GM15510 (cell line): ENCODE results near the gene LMX1A.

Experiments
- POLR2A ChIP-seq: IDR thresholded peaks from 3 replicates; pipeline ENCODE4 v1.6.1; 2011; ENCODE audit warnings: borderline replicate concordance; ENCODE audit not compliant: insufficient read length; ENCODE audit errors: extremely low read depth

LMX1A gene

DNA sequence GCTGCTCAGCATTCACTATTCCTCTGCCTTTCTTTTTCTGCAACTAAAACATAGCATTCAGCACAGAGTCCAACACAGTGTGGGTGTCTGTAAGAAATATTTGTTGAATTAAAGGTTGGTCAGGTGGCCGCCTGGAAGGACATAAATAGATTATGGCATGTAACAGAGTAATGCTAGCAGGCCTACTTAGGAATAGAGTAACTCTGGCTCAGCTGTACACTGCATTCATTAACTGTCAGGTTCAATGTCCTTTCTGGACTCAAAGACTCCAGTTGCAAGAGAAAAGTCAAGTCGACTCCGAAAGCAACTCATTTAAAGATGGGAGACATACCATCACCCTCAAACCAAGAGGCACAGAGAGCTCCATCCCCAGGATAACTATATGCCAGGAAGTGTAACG is 116.0 kb downstream of the LMX1A start:
- TF ChIP-seq POLR2A: no peak

DNA sequence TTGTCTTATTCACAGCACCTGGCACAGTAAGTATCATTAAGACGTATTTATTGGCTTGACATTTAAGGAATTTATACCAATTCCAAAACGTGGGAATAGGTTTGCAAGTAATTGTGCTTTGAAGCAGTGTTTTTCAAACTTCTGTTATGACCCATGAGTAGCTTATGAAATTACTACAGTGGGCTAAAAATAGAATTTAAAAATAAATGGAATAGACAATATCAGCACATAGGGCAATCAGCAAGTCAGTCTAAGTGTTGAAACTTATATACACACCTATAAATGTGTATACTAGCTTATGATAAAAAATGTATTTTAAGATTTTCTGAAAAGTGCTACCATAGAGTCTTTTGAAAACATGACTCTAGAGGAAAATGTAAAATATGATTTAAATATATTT is 116.6 kb downstream of the LMX1A start:
- TF ChIP-seq POLR2A: no peak

DNA sequence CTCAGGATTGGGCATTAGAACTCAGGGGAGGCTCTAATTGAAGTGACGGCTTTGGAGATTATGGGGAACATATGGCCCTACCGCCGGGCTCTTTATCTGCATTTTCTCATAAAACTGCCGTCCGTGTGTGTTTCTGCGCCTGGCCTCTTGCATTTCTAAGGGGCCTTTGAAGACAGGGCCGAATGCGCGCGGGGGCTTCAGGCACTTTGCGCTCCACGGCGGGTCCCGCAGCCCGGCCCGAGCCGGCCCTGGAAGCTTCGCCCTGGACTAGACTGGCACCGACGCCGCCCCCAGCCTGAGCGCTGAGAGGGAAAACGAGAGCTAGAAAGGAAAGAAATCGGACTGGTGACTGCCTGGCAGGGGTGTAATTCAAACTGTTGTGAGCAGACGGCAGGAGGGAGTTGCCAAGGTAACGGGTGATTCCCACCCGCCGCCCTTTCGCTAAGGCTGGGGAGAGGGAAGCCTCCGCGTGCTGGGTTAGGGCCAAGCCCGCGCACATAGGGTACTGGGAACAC is 120.7 kb downstream of the LMX1A start:
- TF ChIP-seq POLR2A: no peak

DNA sequence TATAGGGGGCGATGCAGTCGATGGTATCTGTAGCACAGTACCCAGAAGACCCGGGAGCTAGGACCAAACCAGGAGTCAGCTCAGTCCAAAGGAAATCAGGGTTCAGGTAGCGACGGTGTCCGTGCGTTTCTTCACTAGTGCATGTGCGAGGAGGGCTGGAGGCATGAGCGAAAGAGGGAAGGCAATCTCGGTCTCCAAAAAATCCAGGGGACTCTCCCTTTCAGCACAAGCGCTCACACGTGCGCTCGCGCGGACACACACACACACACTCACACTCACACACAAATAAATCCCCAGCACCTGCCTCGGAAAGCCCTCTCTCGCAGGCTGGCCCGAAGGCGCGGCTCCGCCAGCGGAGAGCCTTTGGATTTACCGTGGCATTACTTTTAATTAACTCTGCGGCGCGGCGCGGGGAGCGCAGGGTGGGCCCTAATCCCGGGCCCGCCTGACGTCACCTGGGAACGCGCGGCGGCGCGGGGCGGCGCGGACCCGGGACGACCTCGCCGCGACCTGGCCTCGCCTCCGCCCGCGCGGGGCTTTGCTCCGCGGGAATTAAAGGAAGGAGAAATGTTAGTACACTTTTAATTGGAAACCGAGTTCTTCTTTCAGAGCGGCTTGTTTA is 121.2 kb downstream of the LMX1A start:
- no peak for TF ChIP-seq POLR2A

DNA sequence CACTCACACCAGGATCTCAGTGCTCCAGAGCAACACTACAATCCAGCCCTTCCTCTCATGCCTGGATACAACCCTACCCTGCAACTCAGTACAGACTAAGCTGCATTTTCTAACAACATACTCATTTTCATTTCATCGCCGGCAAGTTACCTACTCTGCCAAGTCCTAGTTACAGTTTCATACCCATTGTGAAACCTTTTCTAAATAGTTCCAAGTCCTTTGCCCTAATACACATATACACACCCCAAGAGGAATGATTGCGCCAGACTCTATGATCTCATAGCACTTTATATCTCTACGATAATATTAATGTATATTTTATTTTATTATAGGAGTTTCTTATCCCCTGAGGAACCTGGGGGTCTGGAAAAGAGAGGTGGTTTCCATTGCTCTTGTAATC is 122.4 kb downstream of the LMX1A start:
- no peak for TF ChIP-seq POLR2A

DNA sequence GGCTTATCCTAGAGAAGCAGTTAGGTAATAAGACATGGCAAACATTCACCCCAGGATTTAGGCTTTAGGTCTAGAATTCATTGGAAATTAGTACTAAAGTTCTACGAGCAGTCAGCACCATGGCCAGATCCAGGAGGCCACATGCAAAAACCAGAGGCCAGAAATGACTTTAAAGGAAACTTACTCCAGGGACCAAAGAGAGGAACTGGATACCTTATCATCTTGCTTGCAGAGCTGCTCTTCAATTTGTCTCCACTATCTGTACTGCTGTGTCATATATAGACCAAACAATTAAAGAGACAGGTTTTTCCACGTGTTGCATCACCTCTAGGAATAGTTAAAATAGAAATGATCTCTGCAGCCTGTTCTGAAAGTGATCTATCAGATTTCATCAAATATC is 127.8 kb downstream of the LMX1A start:
- TF ChIP-seq POLR2A: no peak

DNA sequence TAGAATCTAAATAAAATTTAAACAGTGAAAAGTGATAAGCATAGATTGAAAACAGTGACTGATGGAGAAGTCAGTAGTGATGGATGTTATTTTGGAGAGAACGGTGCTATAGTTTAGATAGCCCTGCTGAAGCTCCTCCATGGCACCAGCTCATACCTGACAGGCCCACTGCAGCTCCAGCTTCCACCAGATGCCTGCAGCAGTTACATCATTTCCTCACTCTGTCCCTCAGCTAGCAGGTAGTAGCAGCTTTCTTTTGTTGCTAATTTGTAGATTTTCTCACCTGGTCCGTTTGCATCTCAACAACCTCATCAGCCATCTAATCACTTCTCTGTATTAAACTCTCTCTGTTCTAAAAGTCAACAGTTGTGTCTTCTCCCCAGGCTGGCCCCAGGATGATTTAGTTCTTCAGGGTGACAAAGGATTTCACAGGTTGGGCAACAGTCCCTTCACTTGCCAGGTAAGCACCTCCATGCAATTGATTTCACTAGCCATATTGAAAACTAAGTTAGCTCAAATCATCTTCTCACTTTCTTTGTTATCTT is 128.3 kb downstream of the LMX1A start:
- TF ChIP-seq POLR2A: no peak

DNA sequence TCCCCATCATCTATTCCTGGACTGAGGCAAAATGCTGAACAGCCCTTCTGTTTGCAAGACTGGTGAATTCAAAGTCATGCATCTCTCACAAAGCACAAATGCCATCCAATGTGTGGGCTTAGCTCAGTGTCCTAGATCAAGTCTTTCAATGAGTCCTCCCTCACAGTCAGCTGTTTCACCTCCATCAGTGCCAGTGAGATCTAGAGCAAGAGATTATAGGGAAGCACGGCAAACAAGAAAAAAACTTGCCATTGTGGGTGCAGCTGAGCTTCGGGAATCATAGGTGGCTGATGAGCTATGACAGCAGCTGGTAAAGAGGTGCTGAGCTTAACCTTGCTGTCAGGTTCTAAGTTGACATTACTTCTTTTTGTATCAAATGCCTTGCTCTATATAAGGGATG is 130.2 kb downstream of the LMX1A start:
- TF ChIP-seq POLR2A: no peak

DNA sequence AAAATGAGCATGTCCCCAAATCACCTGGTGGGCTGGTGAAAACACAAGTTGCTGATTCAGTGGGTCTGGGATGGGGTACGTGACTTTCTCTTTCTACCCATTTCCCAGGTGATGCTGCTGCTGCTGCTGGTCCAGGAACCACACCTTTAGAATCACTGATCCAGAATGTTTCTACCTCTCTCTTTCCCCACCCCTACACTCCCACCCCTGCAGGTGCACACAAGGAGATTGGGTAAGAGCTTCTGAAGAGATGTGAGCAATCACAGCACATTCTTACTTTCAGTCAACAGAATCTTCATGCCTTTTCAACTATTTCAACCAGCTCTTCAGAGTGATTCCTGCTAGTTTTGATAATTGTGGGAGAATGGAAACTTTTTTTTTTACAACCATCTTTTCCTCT is 130.9 kb downstream of the LMX1A start:
- no peak for TF ChIP-seq POLR2A

DNA sequence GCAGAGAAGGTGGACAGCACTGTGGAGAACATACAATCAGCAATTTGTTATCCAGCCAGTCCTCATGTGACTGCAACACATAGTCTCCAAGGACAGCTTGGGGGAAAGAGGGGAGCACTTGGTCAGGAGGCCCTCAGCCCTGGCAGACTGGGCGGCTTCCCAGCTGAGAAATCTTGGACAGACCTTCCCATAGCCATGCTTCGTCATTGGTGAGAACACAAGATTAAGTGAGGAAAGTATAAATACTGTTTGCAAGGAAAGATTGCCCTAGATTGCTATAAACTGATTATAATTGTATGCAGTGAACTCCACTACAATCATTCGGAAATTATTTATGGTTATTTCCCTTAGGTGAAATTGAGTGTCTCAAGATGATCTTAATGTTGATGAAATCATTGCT is 131.5 kb downstream of the LMX1A start:
- no peak for TF ChIP-seq POLR2A

DNA sequence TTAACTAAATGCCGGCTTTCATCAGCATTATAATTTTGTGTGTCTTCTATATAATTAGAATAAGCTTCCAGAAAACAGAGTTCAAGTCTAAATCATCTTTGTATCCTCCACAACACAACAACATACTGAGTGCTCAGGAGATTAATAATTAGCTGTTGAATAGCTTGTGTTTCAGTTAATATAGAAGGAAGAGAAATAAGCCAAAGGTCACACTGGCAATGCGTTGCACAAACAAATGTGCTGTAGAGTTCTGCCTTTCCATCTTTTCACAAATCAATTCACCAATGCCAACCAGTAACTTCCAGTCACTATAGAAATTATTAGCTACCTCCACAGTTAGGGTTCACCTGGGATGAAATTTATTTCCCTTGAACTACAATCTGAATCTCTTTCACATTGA is 132.0 kb downstream of the LMX1A start:
- TF ChIP-seq POLR2A: no peak

DNA sequence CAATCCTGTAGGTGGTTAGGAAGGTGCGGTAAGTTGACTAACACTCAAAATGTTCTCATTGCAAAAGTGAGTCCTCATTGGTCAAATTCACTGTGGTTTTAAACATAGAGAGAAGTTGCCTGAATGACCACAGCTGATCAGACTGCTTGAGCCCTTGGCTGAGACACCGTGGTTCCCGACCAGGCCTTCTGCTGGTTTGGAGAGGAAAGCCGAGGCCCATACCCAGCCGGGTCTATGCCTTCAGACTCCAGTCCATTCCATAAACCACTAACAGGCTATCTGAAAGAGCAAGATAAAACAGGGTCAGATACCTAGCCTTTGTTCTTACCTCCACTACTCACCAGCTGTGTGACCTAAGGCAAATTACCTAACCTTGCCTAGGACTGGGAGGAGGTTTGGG is 133.9 kb downstream of the LMX1A start:
- no peak for TF ChIP-seq POLR2A

DNA sequence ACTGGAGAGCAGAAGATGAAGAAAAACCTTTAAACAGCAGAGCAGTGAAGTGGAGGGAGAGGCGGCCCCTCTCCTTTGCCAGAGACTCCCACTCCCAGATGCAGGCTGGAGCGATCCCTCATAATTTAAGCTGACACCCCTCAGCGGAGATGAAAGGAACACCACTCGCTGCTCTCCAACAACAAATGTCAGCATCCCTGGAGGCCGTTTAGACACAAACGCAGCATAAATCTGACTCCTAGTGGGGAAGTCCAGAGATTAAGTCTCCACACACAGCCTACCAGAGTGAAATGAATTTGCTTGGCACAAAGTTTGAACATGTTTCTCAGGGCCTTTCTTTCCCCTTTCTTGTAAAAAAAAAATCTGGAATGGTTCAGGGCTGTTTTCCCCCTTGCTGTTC is 137.8 kb downstream of the LMX1A start:
- TF ChIP-seq POLR2A: no peak

DNA sequence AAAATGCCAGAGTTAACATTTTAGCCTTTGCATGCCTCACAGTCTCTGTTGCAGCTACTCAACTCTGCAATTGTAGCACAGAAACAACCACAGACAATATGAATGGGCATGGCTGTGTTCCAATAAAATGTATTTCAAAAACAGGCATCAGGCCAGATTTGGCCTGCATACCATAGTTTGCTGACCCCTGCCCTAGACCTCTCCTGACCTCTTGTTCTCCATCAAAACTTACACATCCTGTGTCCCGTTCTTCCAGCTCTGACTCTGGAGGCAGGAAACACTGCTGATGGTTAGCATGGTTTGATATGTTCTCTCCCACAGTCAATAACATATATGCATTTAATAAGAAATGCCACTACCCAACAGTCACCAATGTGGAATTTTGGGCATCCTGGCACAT is 138.6 kb downstream of the LMX1A start:
- no peak for TF ChIP-seq POLR2A

DNA sequence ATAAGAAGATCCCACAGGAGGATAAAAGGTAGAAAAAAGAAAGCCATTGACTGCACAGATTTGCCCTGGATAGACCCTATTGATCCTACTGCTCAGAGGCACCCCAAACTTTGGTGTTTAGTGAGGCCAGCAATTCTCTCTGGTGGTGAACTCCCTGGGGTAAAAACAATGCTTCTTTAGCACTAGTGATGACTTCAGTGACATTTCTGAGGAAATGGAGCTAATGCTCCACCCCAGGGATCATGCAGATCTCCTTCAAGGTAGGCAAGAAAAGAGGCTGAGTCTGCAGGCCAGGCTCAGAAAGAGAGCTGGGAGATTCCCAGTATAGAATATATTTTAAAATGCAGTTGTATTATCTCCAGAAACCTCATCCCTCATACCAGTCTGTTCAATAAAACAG is 140.3 kb downstream of the LMX1A start:
- no peak for TF ChIP-seq POLR2A

DNA sequence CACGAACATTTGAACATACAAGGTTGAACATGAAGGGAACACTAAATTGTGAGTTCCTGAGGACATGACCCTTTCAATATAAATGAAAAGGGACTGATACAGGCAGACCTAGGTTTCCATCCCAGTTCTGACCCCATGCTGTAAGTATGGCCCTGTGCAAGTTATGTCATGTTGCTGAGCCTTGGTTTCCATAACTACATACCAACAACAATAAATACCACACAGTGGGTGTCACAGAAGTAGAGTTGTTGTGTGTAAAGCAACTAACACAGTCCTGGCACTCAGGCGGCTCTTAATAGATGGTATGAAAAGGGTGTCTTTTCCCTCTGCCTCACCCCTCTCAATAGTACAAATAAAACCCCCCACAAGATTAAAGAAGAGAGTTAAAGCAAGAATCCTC is 140.8 kb downstream of the LMX1A start:
- TF ChIP-seq POLR2A: no peak
